DOHH2 (cell line): Measurements from ENCODE around the gene LDLRAD4.

Experiments
- H3F3A ChIP-seq: fragments of 200-600 bp; sonication (generic), shearing (Covaris generic); 2 replicates; pipeline ENCODE4 v1.6.0; 2016; ENCODE audit warnings: antibody characterized with exemption, mild to moderate bottlenecking; ENCODE audit not compliant: control insufficient read depth, insufficient read depth
- H3K27ac ChIP-seq: fragments of 200-600 bp; sonication (generic); 2 replicates; pipeline ENCODE4 v1.5.1; 2014; ENCODE audit warnings: low read depth, mild to moderate bottlenecking, low read length, moderate library complexity
- H3K27me3 ChIP-seq: fragments of 200-600 bp; sonication (generic); 2 replicates; pipeline ENCODE4 v1.6.1; 2014; ENCODE audit warnings: mild to moderate bottlenecking, low read length, mixed read lengths; ENCODE audit not compliant: control insufficient read depth
- H3K36me3 ChIP-seq: fragments of 200-600 bp; sonication (generic); 2 replicates; pipeline ENCODE4 v1.6.1; 2014; ENCODE audit warnings: mild to moderate bottlenecking, low read length, moderate library complexity, mixed read lengths; ENCODE audit not compliant: control insufficient read depth
- H3K4me1 ChIP-seq: fragments of 200-600 bp; sonication (generic); 2 replicates; pipeline ENCODE4 v1.6.1; 2014; ENCODE audit warnings: mild to moderate bottlenecking, low read length, mixed read lengths; ENCODE audit not compliant: control insufficient read depth
- H3K4me2 ChIP-seq: fragments of 200-600 bp; sonication (generic); 2 replicates; pipeline ENCODE4 v1.6.0; 2014; ENCODE audit warnings: mild to moderate bottlenecking, low read length, moderate library complexity
- H3K4me3 ChIP-seq: fragments of 200-600 bp; sonication (generic); 2 replicates; pipeline ENCODE4 v1.5.1; 2014; ENCODE audit warnings: mild to moderate bottlenecking, low read length, mixed read lengths
- H3K79me2 ChIP-seq: fragments of 200-600 bp; sonication (generic); 2 replicates; pipeline ENCODE4 v1.6.1; 2014; ENCODE audit warnings: mild to moderate bottlenecking, low read length, mixed read lengths; ENCODE audit not compliant: control insufficient read depth
- H3K9me2 ChIP-seq: fragments of 200-600 bp; sonication (generic); replicated peaks from 2 replicates; pipeline ENCODE4 v1.6.1; 2014; ENCODE audit warnings: mild to moderate bottlenecking, low read length, mixed read lengths; ENCODE audit not compliant: control insufficient read depth
- H3K9me3 ChIP-seq: fragments of 200-600 bp; sonication (generic); 2 replicates; pipeline ENCODE4 v1.6.1; 2014; ENCODE audit warnings: antibody characterized with exemption, low read length, mixed read lengths; ENCODE audit not compliant: control insufficient read depth, insufficient read depth
- H4K20me1 ChIP-seq: fragments of 200-600 bp; sonication (generic); 2 replicates; pipeline ENCODE4 v1.6.0; 2014; ENCODE audit warnings: low read depth, mild to moderate bottlenecking, antibody characterized with exemption, low read length, moderate library complexity; ENCODE audit not compliant: control insufficient read depth, insufficient read depth
- EZH2phosphoT487 ChIP-seq: fragments of 200-600 bp; sonication (generic); IDR thresholded peaks from 2 replicates; pipeline ENCODE4 v1.6.1; 2017; ENCODE audit warnings: borderline replicate concordance, mild to moderate bottlenecking, antibody characterized with exemption, low read length, moderate library complexity, mixed read lengths
- TF ChIP-seq, protein P1 (sequence below): fragments of 200-600 bp; sonication (generic); IDR thresholded peaks from one replicate; pipeline ENCODE4 v1.5.1; 2014; ENCODE audit warnings: antibody characterized with exemption, mild to moderate bottlenecking, low read depth, low read length; ENCODE audit not compliant: poor library complexity, severe bottlenecking

The LDLRAD4 gene

DNA sequence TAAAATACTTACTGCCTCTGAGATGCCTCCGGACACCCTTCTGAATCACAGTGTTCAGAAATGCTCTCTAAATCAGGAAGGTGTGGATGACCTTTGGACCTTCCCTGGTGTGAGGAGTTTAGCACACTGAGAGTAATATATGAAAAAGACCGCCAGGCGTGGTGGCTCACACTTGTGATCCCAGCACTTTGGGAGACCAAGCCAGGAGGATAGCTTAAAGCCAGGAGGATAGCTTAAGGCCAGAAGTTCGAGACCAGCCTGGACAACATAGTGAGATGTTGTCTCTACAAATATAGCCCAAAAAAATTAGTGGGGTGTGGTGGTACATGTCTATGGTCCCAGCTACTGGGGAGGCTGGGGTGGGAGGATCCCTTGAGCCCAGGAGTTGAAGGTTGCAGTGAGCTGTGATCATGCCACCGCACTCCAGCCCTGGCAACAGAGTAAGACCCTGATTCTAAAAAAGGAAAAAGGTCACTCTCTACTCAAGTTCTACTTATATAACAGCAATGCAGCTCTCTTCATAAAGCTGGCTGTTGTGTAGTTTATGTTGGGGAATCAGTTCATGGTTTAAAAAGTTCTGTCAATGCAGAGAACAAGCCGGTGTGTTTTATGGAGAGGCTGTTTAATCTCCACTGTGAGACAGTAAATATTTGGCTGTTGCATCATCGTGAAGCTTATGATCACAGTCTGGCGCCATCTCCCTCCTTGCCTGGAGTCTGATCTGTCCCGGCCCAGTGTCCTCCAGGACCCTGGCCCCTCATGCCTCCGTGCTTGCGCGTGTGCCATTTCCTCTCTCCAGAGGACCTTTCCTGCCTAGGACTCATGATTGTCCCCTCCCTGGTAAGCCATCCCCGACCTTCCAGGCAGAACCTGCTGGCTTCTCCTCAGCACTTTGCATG, 323.3 kb downstream of the LDLRAD4 start:
- Histone ChIP-seq H3K4me1 (peaks cover 38% of the 10 kb centered on the region), H3K79me2 (no peaks in the 10 kb centered on the region), H3K36me3 (no peaks in the 10 kb centered on the region), H3K27me3 (no peaks in the 10 kb centered on the region), H3K4me3 (no peak overlapping the region), H4K20me1 (no peaks in the 10 kb centered on the region), H3K9me2 (no peaks in the 10 kb centered on the region), H3K9me3 (peaks cover under 1% of the 10 kb centered on the region; the same call in 1 of the 2 replicates), H3K4me2 (no peak overlapping the region), H3K27ac (no peak overlapping the region), H3F3A (no peaks in the 10 kb centered on the region)
- TF ChIP-seq, protein P1, sequence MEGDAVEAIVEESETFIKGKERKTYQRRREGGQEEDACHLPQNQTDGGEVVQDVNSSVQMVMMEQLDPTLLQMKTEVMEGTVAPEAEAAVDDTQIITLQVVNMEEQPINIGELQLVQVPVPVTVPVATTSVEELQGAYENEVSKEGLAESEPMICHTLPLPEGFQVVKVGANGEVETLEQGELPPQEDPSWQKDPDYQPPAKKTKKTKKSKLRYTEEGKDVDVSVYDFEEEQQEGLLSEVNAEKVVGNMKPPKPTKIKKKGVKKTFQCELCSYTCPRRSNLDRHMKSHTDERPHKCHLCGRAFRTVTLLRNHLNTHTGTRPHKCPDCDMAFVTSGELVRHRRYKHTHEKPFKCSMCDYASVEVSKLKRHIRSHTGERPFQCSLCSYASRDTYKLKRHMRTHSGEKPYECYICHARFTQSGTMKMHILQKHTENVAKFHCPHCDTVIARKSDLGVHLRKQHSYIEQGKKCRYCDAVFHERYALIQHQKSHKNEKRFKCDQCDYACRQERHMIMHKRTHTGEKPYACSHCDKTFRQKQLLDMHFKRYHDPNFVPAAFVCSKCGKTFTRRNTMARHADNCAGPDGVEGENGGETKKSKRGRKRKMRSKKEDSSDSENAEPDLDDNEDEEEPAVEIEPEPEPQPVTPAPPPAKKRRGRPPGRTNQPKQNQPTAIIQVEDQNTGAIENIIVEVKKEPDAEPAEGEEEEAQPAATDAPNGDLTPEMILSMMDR, result no peak
- TF ChIP-seq EZH2phosphoT487, result no peak

DNA sequence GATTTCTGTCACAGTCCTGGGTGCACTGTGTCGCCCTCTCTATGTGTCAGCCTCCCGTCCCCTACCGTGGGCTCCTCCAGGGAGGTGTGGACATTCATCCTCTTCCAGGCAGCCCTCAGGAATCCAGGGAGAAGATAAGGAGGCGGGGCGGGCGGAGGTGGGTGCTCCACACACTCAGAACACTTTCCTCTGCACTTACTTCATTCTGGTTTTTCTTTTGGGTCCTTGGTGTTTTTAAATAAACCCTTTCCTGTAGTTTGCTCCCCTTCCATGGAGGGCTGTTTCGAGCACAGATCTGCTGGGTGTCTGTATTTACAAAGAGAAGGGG, 323.9 kb downstream of the LDLRAD4 start:
- Histone ChIP-seq H3K27ac (no peak overlapping the region), H3F3A (no peaks in the 10 kb centered on the region), H3K4me3 (no peak overlapping the region), H3K9me3 (peaks cover 6% of the 10 kb centered on the region; the same call in 1 of the 2 replicates), H3K9me2 (no peaks in the 10 kb centered on the region), H3K79me2 (no peaks in the 10 kb centered on the region), H3K4me2 (no peak overlapping the region), H3K4me1 (peaks cover 32% of the 10 kb centered on the region), H3K27me3 (no peaks in the 10 kb centered on the region), H4K20me1 (no peaks in the 10 kb centered on the region), H3K36me3 (no peaks in the 10 kb centered on the region)
- no peak for TF ChIP-seq EZH2phosphoT487
- TF ChIP-seq, protein P1, result no peak

DNA sequence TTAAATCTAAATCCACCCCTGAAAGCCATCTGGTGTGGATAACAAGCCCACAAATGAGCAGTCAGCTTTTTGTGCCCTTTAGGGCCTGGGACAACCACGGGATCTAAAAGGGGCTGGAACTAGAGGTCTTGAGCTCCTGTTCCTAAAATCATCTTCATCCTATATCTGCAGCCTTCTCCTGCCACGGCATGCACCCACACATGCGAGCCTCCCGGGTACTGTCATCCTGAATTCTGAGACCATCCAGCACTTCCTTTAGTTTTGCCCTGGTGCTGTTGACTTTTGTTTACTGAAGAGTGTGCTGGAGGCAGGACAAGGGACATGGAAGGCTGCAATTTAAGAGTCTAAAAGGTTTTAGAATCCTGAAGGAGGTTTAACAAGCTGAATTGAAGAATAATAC, 324.6 kb downstream of the LDLRAD4 start:
- no peak overlapping the region for H3K4me3 ChIP-seq
- no peaks in the 10 kb centered on the region for H3K36me3 ChIP-seq

More for the DNA sequence above, 324.6 kb downstream of the LDLRAD4 start:
- H3K4me1 ChIP-seq, result peaks cover 26% of the 10 kb centered on the region
- H3K9me2 ChIP-seq, result no peaks in the 10 kb centered on the region
- H3K27ac ChIP-seq, result no peak overlapping the region
- no peaks in the 10 kb centered on the region for H3F3A ChIP-seq
- peaks cover 13% of the 10 kb centered on the region for H3K9me3 ChIP-seq
- H3K79me2 ChIP-seq, result no peaks in the 10 kb centered on the region
- H3K27me3 ChIP-seq, result no peaks in the 10 kb centered on the region
- no peak for TF ChIP-seq EZH2phosphoT487
- TF ChIP-seq, protein P1, result no peak
- H4K20me1 ChIP-seq, result no peaks in the 10 kb centered on the region
- H3K4me2 ChIP-seq, result no peak overlapping the region
